GM18499 (cell line): ENCODE data around the gene EDEM3.
"Not testable (repeated sequence)": the region's sequence is repeated elsewhere in the genome, so short reads cannot be mapped to it uniquely, and the experiment has no call there.

Source experiments
- ATAC-seq: cut with Tn5 transposase; IDR thresholded peaks from one replicate; pipeline ENCODE4 v1.9.1; 2021; ENCODE audit warnings: moderate number of reproducible peaks; ENCODE audit not compliant: insufficient read depth, unreplicated experiment

EDEM3 gene

GRCh38 chr1:184680611-184681225, 73.9 kb downstream of the EDEM3 start:
- ATAC-seq, result not testable (repeated sequence)

- ATAC-seq, result not testable (repeated sequence)
Observed at GRCh38 chr1:184679472-184679871, 75.2 kb downstream of the EDEM3 start.

- ATAC-seq, result no peak
Observed at GRCh38 chr1:184677344-184677743, 77.3 kb downstream of the EDEM3 start.

- no peak for ATAC-seq
Observed at GRCh38 chr1:184673305-184673704, 81.4 kb downstream of the EDEM3 start.

DNA sequence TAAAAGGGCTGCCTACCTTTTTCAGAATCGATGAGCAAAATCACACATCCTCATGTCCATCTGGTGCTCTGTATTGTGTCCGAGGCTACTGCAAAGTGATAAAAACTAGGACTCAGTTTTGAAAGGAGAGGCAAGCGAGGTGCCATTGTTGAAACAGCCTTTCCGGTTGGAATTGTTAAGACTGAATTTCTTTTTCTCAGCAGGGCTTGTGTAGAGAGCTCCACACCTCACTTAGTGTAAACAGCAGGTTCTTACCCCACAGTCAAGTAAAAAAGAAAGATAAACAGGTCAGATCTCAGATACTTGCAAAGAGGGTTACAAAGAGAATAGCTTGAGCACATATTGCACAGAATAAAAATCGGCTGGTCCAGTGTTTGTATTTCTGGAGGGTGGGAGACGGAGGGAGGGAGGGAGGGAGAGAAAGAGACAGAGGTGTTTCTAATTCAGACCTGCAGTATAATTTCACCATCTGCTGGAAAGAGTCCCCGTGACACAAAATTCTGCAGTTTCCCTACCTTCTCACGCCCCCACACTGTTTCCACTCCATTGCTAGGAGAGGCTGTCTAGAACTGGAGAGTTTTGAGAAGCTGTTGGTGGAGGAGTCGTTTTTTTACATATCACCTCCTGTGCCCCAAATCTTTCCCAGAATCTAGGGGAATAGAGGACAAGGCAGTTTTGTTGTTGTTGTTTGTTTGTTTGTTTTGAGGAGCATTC, 82.5 kb downstream of the EDEM3 start:
- ATAC-seq, result no peak

DNA sequence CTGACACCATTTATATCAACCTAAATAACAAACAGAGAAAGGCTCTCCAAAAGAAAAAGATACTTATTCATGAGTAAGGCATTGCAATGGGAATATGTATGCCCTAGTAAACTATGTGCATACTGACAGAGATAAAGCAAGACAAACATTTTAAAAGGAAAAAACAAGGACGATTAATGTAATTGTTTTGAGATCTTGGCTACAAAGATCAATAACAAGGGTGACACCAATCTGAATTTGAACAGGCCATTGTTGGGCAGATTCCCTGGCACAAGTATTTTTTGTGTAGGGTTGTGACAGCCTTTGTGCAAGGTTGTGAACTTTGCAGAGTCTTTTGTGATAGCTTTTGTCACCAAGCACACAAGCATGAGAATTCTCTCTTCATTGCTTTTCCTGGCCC, 85.3 kb downstream of the EDEM3 start:
- ATAC-seq, result no peak

- no peak for ATAC-seq
Observed at GRCh38 chr1:184665360-184665759, 89.3 kb downstream of the EDEM3 start.

GRCh38 chr1:184664661-184665060, 90.0 kb downstream of the EDEM3 start:
- ATAC-seq, result no peak

- no peak for ATAC-seq
Observed at GRCh38 chr1:184664042-184664660, 90.5 kb downstream of the EDEM3 start.

- ATAC-seq, result no peak
Observed at GRCh38 chr1:184661801-184662200, 92.9 kb downstream of the EDEM3 start.

- ATAC-seq, result no peak
Observed at GRCh38 chr1:184660462-184661191, 94.0 kb downstream of the EDEM3 start.

DNA sequence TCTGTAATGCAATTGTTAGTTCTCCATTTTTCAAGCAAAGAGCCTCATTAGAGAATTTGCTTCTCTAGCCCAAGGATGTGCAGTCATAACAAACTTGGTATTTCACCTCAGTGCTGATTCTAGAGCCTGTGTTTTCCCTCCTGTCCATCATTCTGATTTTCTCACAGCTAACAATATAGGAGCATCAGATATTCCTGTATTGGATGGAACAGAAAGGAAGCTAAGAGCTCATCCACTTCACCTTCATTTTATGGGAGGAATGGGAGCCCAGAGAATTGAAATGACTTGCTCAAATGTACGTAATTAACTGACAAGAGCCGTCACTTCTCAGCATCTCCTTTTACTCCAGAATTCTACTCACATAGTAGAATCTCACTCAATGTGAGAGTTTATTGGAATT, 96.6 kb downstream of the EDEM3 start:
- ATAC-seq, result no peak

DNA sequence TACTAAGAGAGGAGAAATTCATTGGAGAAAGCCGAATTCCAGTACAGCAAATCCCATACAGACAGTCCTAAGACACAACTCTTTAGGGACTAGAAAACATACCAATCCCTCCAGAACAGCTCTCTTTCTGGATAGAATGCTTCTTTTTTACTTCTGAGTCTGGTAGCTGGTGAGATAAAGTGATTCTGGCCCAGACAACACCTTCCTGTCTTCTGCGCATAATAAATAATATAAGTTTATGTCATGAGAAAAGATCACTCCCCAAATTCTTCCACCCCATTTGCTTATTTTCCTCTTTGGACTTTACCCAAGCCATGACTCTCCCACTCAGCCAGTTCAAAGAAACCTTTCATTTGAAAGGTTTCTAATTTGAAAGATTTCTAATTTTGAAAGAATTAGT, 98.4 kb downstream of the EDEM3 start:
- ATAC-seq, result no peak

DNA sequence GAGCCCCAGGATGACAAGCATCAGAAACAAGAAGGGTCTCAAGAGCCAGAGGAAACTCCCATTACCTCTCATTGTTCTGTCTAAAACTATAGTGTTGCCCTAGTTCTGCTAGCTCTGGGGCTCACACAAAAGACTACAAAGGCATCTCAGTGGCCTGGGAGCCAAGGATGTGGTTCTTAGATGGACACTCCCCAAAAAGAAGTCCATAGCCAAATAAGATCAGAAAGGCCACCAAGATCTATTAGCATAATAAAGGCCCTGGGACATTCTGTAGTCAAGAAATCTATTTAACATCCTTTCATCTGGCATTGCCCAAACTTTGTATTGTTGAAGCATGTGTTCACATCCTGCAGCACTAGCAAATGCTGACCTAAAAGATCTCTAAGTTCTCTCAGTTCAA, 99.5 kb downstream of the EDEM3 start:
- ATAC-seq, result no peak

DNA sequence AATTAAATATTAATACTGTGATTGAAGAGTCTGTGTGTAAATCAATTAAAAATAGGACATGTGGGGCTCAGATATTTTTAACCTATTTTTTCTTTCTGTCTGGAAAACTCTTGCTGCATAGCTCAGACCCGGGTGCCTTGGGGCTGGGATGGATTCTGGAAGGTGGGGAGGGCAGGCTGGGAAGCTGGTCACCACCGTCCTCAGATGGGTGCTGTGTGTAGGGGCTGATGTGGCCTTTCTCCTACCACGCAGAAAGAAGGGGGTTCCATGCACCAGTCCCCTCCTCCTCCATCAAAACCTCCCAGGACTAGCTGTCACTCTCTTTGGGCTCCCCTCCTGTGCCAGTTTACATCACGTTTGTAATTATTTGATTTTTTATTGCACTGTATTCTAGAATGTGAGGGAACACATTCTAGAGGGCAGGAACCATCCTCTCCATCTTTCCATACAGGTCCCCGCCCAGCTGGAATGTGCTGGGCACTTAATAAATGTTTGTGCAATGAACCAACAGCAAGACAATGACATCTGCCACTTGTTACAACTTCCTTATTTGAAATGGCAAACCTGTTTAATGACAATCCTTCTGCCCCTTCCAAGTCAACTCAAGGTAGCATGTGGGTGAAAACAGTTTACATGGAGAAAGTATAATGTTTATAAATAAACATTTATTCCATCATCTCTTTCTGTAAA, 104.3 kb downstream of the EDEM3 start:
- no peak for ATAC-seq

DNA sequence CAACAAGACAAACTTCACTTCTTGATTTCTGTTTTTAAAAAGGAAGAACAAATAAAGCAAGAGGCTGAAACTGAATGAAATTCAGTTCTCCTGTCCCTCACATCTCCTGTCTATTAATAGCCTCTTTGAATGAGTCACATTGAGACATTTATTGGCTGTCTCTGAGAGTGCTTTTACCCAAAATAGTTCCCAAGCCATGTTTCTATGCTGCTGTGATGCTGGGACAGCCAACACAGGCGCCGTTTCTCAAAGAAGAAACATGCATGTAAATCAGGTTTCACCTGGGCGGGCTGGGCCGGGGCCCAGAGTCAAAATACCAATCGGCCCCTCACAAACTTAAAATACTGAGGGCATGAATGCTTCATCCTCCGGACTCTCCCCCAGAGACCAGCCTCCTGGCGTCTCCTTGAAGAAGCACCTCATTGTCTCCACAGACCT, 105.2 kb downstream of the EDEM3 start:
- peak; percentile 97 for ATAC-seq

DNA sequence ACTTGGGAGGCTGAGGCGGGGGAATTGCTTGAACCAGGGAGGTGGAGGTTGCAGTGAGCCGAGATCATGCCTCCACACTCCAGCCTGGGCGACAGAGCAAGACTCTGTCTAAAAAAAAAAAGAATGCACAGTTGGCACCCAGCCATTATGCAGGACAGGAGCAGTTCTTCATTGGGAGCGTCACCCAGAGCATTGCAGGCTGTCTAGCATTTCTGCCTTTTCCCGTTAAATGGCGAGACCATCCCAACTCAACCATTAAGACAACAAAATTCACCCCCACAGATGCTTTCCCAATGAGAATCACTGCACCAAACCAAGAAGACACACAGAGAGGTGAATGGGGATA, 105.8 kb downstream of the EDEM3 start:
- no peak for ATAC-seq

DNA sequence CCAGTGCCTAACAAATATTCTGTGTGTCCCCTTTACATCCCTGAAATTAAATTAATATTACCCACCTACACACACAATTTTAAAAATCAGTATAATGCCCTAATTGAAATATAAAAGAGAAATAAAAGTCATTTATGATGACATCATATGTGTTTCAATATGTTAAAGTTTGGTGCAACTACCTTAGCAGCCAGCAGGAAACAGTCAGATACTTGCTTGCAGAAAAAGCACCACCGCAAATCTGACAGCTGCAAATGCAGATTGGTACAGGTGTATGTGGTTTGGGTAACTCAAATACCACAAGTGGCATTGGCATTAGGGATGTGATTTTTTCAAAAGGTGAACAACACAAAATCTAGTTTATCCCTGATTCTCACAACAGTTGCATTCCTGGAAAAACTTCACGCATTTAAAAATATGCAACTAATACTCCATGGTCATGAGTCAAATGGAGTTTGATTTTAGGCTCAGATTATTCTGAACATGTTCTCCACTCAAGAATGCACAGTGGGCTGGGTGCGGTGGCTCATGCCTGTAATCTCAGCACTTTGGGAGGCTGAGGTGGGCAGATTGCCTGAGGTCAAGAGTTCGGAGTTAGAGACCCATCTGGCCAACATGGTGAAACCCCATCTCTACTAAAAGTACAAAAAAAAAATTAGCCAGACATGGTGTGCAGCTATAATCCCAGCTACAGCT, 106.3 kb downstream of the EDEM3 start:
- ATAC-seq, result no peak

GRCh38 chr1:184647471-184647870, 107.2 kb downstream of the EDEM3 start:
- ATAC-seq, result no peak

GRCh38 chr1:184646824-184647223, 107.8 kb downstream of the EDEM3 start:
- no peak for ATAC-seq
